H1 (cell line): ENCODE data around the gene ZNF219. TPM values are rescaled to one million over a fixed set of nuclear protein-coding genes. Genes with fewer than 3 reads are reported as not detected.

Experiments used
- BRCA1 ChIP-seq: IDR thresholded peaks from 2 replicates; pipeline ENCODE4 v1.6.1; 2012; ENCODE audit warnings: low read depth, low read length, improper control_type of control experiment
- CBX8 ChIP-seq: fragments of 300-800, 300-1000 bp; sonication (generic); IDR thresholded peaks from 2 replicates; pipeline ENCODE4 v1.7.1; 2016; ENCODE audit warnings: low read depth, low read length, borderline replicate concordance
- KDM1A ChIP-seq: fragments of 200-600, 300-600 bp; sonication (generic); IDR thresholded peaks from 2 replicates; pipeline ENCODE4 v1.7.1; 2016; ENCODE audit warnings: mild to moderate bottlenecking, low read length, borderline replicate concordance
- TCF12 ChIP-seq: IDR thresholded peaks from 2 replicates; pipeline ENCODE4 v1.6.1; 2011; ENCODE audit warnings: low read depth, mild to moderate bottlenecking, low read length
- polyA plus RNA-seq, 7 experiments: library from polyadenylated mRNA; depleted of rRNA in 3 of 7; stranded (reverse) in 5 of 7; unstranded in 2 of 7; fragments of >200 nt in 5 of 7; fragments of 200-250 nt in 2 of 7; gene quantifications; 1 replicate in 5 of 7; 2 replicates in 1 of 7; 4 replicates in 1 of 7; pipeline versions ENCODE4 v1.2.1 to v1.2.3, GENCODE V29; 2011 to 2013; ENCODE audit warnings: missing spikeins in 2 of 7, mixed read lengths in 2 of 7
- total RNA-seq: library from RNA; stranded (reverse); fragmentation: NEBNext Ultra II Directional; extraction: Animal tissue kit (Norgen Biotek cat#: 25700); gene quantifications from 2 replicates; pipeline ENCODE4 v1.2.1, GENCODE V29; 2021
- TF ChIP-seq, protein P1 (sequence below): fragments of 300-600 bp; sonication (generic); IDR thresholded peaks from 2 replicates; pipeline ENCODE4 v1.7.1; 2012; ENCODE audit warnings: low read length, moderate library complexity, mild to moderate bottlenecking, inconsistent platforms; ENCODE audit not compliant: insufficient replicate concordance

ZNF219 gene
- total and polyA plus RNA-seq, 2 of the 8 experiments (the other 6 are each of a cell fraction or from before 2014, with no cell fraction given), result 113 to 160 TPM

DNA sequence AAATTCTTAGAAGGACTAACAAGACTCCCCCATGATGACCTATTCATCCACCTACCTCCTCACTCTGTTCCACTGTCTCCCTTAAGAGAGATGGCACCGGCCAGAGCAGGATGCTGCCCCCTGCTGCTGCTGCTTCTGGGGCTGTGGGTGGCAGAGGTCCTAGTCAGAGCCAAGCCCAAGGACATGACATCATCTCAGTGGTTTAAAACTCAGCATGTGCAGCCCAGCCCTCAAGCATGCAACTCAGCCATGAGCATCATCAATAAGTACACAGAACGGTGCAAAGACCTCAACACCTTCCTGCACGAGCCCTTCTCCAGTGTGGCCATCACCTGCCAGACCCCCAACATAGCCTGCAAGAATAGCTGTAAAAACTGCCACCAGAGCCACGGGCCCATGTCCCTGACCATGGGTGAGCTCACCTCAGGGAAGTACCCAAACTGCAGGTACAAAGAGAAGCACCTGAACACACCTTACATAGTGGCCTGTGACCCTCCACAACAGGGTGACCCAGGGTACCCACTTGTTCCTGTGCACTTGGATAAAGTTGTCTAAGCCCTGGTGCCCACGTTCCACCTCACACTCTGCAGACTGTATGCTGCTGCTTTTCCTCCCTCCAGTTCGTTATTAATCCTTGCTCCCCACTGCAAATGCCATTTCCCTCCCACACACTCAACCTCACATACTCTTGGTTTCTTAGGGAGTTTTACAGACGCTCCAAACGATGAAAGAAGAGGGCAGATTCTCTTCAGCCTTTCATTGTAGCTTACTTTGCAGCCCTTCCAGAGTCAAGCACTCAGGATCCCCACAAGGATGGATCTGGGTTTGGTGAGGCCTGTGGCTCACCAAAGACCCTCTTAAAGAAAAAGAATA, 40.4 kb downstream of the ZNF219 start, which contains the start of gene RNASE8 (continued):
- TF ChIP-seq, protein P1, sequence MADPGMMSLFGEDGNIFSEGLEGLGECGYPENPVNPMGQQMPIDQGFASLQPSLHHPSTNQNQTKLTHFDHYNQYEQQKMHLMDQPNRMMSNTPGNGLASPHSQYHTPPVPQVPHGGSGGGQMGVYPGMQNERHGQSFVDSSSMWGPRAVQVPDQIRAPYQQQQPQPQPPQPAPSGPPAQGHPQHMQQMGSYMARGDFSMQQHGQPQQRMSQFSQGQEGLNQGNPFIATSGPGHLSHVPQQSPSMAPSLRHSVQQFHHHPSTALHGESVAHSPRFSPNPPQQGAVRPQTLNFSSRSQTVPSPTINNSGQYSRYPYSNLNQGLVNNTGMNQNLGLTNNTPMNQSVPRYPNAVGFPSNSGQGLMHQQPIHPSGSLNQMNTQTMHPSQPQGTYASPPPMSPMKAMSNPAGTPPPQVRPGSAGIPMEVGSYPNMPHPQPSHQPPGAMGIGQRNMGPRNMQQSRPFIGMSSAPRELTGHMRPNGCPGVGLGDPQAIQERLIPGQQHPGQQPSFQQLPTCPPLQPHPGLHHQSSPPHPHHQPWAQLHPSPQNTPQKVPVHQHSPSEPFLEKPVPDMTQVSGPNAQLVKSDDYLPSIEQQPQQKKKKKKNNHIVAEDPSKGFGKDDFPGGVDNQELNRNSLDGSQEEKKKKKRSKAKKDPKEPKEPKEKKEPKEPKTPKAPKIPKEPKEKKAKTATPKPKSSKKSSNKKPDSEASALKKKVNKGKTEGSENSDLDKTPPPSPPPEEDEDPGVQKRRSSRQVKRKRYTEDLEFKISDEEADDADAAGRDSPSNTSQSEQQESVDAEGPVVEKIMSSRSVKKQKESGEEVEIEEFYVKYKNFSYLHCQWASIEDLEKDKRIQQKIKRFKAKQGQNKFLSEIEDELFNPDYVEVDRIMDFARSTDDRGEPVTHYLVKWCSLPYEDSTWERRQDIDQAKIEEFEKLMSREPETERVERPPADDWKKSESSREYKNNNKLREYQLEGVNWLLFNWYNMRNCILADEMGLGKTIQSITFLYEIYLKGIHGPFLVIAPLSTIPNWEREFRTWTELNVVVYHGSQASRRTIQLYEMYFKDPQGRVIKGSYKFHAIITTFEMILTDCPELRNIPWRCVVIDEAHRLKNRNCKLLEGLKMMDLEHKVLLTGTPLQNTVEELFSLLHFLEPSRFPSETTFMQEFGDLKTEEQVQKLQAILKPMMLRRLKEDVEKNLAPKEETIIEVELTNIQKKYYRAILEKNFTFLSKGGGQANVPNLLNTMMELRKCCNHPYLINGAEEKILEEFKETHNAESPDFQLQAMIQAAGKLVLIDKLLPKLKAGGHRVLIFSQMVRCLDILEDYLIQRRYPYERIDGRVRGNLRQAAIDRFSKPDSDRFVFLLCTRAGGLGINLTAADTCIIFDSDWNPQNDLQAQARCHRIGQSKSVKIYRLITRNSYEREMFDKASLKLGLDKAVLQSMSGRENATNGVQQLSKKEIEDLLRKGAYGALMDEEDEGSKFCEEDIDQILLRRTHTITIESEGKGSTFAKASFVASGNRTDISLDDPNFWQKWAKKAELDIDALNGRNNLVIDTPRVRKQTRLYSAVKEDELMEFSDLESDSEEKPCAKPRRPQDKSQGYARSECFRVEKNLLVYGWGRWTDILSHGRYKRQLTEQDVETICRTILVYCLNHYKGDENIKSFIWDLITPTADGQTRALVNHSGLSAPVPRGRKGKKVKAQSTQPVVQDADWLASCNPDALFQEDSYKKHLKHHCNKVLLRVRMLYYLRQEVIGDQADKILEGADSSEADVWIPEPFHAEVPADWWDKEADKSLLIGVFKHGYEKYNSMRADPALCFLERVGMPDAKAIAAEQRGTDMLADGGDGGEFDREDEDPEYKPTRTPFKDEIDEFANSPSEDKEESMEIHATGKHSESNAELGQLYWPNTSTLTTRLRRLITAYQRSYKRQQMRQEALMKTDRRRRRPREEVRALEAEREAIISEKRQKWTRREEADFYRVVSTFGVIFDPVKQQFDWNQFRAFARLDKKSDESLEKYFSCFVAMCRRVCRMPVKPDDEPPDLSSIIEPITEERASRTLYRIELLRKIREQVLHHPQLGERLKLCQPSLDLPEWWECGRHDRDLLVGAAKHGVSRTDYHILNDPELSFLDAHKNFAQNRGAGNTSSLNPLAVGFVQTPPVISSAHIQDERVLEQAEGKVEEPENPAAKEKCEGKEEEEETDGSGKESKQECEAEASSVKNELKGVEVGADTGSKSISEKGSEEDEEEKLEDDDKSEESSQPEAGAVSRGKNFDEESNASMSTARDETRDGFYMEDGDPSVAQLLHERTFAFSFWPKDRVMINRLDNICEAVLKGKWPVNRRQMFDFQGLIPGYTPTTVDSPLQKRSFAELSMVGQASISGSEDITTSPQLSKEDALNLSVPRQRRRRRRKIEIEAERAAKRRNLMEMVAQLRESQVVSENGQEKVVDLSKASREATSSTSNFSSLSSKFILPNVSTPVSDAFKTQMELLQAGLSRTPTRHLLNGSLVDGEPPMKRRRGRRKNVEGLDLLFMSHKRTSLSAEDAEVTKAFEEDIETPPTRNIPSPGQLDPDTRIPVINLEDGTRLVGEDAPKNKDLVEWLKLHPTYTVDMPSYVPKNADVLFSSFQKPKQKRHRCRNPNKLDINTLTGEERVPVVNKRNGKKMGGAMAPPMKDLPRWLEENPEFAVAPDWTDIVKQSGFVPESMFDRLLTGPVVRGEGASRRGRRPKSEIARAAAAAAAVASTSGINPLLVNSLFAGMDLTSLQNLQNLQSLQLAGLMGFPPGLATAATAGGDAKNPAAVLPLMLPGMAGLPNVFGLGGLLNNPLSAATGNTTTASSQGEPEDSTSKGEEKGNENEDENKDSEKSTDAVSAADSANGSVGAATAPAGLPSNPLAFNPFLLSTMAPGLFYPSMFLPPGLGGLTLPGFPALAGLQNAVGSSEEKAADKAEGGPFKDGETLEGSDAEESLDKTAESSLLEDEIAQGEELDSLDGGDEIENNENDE, result no peak
- no peak for TF ChIP-seq CBX8
- TF ChIP-seq KDM1A, result no peak
- no peak for TF ChIP-seq BRCA1
- no peak for TF ChIP-seq TCF12
